Activated naive CD8-positive, alpha-beta T cell treated with anti-CD3 and anti-CD28 coated beads, Interleukin-2, amount 10 ng/mL, durations not matched to agents 7 days and 5 days (primary cell): ENCODE results near the gene ZNF500. TPM values are rescaled to one million over a fixed set of nuclear protein-coding genes. Genes with fewer than 3 reads are reported as not detected.
"Not testable (repeated sequence)": the region's sequence is repeated elsewhere in the genome, so short reads cannot be mapped to it uniquely, and the experiment has no call there.

ENCODE experiments used
- ATAC-seq: fragments of 150-1000 bp; cut with Tn5 transposase; one replicate; pipeline ENCODE4 v1.10.0; 2021; ENCODE audit warnings: low read depth, moderate library complexity
- POLR2A ChIA-PET: fragments of 350-600 bp; sonication (Branson Sonifier 250); formaldehyde crosslinking; loops from one replicate; lab custom pipeline; 2021; ENCODE audit warnings: antibody characterized with exemption; lab: Charles Lee
- DNase-seq: peaks from one replicate; pipeline ENCODE4 v3.0.0; 2021
- H3K27ac Mint-ChIP-seq: one replicate; pipeline ENCODE4 v1.8.0; 2022; ENCODE audit warnings: mild to moderate bottlenecking, mixed read lengths
- H3K27me3 Mint-ChIP-seq: one replicate; pipeline ENCODE4 v1.8.0; 2022; ENCODE audit warnings: mild to moderate bottlenecking, moderate library complexity, mixed read lengths
- H3K36me3 Mint-ChIP-seq: one replicate; pipeline ENCODE4 v1.8.0; 2021; ENCODE audit warnings: mild to moderate bottlenecking, mixed read lengths
- H3K4me1 Mint-ChIP-seq: one replicate; pipeline ENCODE4 v1.8.0; 2021; ENCODE audit warnings: mixed read lengths
- H3K4me3 Mint-ChIP-seq: one replicate; pipeline ENCODE4 v1.8.0; 2022; ENCODE audit warnings: mild to moderate bottlenecking, moderate library complexity, mixed read lengths
- H3K9me3 Mint-ChIP-seq: one replicate; pipeline ENCODE4 v1.8.0; 2021; ENCODE audit warnings: mixed read lengths
- total RNA-seq, 2 experiments: library from RNA; stranded (reverse); gene quantifications; one replicate each; pipeline ENCODE4 v1.2.3, GENCODE V29; 2021

The ZNF500 gene
- total RNA-seq, 2 experiments from 2014 or later = 22.5 to 23.8 TPM

DNA sequence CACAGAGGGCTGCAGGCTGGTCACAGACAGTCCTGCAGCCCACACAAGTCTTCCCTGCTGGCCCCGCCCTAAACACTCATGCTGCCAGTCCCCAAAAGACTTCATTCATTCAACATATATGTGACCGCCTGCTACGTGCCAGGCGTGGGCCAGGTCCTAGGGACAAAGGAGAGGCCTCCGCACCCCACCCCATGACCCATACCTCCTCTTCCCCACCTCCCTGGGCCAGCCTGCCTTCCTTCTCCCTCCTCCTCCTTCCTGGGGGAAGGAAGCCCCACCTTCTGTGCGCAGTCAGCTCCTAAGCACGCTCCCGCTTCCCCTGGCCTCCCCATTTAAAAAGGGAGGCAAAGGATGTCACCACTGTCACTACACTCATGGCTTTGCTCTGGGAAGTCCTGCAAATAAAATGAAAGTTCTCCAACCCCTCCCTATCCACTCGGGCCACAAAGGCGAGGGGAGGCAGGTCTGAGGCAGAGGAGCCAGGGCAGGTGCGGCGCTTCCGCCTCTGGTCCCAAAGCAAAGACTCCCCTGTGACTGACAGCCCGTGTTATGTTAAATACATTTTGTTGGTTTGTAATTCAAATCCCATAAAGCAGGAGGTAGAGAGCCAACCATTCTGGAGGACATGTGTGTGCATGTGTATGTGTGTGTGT lies 23.6 kb downstream of the ZNF500 start:
- H3K9me3 Mint-ChIP-seq = no peaks in the 10 kb centered on the region
- DNase-seq = no peak
- H3K36me3 Mint-ChIP-seq = no peaks in the 10 kb centered on the region
- peaks cover 19% of the 10 kb centered on the region for H3K4me1 Mint-ChIP-seq
- POLR2A ChIA-PET = interaction anchor here (2.3 kb wide), 1 partner anchor 9 kb away, joined by 9 read pairs; the partner anchor contains the start of genes ANKS3 and DNAAF8
- peaks cover 4% of the 10 kb centered on the region for H3K27me3 Mint-ChIP-seq
- H3K27ac Mint-ChIP-seq = peak overlapping the region; percentile 85
- H3K4me3 Mint-ChIP-seq = peak overlapping the region; percentile 76
- no peak for ATAC-seq

DNA sequence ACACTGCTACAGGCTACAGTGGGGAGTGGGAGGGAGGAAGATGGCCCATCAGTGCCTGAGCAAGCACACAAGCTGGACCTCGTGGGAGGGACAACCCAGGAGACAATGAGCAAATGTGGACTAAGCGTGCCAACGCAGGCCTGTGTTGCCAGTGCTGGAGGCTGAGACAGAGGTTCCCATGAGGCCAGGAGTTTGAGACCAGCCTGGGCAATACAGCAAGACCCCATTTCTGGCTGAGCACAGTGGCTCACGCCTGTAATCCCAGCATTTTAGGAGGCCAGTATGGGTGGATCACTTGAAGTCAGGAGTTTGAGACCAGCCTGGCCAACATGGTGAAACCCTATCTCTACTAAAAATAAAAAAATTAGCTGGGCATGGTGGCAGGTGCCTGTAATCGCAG lies 28.6 kb downstream of the ZNF500 start:
- not testable (repeated sequence) for H3K36me3 Mint-ChIP-seq, ATAC-seq, DNase-seq, H3K4me3 Mint-ChIP-seq, H3K9me3 Mint-ChIP-seq, H3K27me3 Mint-ChIP-seq
- POLR2A ChIA-PET = interaction anchor here (1.2 kb wide), 1 partner anchor 9 kb away, joined by 4 read pairs; no protein-coding TSS in a partner anchor
- Mint-ChIP-seq H3K27ac (peak overlapping the region; percentile 54), H3K4me1 (peaks cover 13% of the 10 kb centered on the region)

DNA sequence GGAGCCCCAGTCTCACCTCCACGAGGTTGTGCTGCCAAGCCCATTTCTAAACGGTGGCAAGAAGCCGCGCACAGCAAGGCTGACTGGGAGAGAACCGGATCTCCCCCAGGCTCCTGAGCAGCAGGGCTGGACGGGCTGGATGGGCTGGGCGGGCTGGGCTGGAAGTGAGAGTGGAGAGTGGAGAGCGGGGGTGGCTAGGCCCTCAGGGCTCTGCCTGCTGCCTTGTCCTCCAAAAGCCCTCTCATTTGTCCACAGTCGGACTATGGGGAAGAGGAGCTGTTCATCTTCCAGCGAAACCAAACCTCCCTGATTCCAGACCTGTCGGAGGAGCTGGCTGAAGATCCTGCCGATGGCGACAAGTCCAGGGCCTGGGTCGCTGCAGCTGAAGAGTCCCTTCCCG lies 29.4 kb downstream of the ZNF500 start:
- Mint-ChIP-seq H3K4me3 (no peak overlapping the region), H3K9me3 (no peaks in the 10 kb centered on the region), H3K27me3 (peaks cover 4% of the 10 kb centered on the region), H3K4me1 (peaks cover 15% of the 10 kb centered on the region), H3K36me3 (no peaks in the 10 kb centered on the region), H3K27ac (no peak overlapping the region)
- DNase-seq (no peak), ATAC-seq (no peak)
- POLR2A ChIA-PET = no interaction called here

DNA sequence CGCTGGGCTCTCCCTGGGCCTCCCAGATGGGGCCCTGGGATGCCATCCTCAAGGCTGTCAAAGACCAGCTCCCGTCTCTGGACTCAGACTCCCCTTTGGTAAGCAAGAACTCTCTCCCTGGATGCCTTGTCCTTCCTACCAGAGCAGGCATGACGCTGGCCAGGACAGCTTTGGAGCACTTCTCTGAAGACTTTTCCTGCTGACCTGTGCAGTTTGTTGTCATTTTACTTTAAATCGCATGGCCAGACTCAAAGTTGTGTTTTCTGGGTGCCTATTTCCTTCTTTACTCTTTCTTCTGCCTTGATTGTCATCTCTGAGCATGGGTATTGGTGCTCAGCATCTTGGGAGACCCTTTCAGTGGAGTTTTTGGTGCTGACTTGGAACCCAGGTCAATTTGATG lies 30.4 kb downstream of the ZNF500 start:
- Mint-ChIP-seq H3K4me3 (no peak overlapping the region), H3K4me1 (peaks cover 15% of the 10 kb centered on the region), H3K27ac (no peak overlapping the region), H3K36me3 (no peaks in the 10 kb centered on the region), H3K9me3 (no peaks in the 10 kb centered on the region), H3K27me3 (no peaks in the 10 kb centered on the region)
- no peak for DNase-seq
- POLR2A ChIA-PET = interaction anchor here (0.5 to 4.0 kb wide), 2 partner anchors 11 to 177 kb away, joined by 4 to 28 read pairs; no protein-coding TSS in a partner anchor
- ATAC-seq = no peak

DNA sequence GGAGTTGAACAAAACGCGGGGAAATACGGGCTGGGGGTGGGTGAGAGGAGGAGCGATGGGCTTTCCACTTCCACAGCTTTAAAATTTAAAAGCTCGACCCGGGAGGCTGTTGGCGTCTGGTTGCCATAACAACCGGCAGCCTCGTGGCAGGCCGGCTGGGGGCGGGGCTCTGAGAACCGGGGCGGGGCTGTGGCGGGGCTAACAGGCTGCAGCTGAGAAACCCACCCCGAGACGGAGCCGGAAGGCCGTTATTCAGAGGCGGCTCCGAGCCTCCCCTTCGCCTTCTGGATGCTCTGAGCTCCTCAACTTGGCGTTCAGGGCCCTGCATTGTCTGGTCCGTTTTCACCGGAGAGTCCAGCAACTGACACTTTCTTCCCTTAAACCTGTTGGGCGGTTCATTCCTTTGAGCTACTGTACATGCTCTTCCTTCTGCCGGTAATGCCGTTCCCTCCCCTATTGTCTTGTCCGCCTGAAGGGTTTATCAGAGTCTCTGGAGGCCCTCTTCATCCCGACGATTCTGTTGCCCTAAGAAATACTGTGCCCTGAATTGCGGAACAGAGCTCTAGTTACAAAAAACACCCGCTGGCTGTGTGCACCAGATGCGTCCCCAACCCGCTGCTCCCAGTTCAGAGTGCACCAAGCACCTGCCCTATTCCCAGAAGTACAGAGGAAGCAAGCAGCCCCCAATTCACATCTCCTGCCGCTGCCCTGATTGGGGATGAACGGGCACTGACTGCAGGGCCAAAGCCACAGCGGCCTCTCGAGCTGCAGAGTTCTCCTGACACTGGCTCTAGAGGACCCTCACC lies 32.0 kb downstream of the ZNF500 start:
- DNase-seq (peak; percentile 97), ATAC-seq (peak; percentile 80)
- Mint-ChIP-seq H3K27me3 (no peaks in the 10 kb centered on the region), H3K27ac (peak overlapping the region; percentile 81), H3K4me3 (peak overlapping the region; percentile 83), H3K9me3 (no peaks in the 10 kb centered on the region), H3K36me3 (no peaks in the 10 kb centered on the region), H3K4me1 (peaks cover 15% of the 10 kb centered on the region)
- POLR2A ChIA-PET = interaction anchor here (0.5 to 4.0 kb wide), 24 partner anchors 9 to 258 kb away, joined by 3 to 28 read pairs (median 5); partner anchors contain the start of genes HMOX2, NUDT16L1, ROGDI and ZNF500

DNA sequence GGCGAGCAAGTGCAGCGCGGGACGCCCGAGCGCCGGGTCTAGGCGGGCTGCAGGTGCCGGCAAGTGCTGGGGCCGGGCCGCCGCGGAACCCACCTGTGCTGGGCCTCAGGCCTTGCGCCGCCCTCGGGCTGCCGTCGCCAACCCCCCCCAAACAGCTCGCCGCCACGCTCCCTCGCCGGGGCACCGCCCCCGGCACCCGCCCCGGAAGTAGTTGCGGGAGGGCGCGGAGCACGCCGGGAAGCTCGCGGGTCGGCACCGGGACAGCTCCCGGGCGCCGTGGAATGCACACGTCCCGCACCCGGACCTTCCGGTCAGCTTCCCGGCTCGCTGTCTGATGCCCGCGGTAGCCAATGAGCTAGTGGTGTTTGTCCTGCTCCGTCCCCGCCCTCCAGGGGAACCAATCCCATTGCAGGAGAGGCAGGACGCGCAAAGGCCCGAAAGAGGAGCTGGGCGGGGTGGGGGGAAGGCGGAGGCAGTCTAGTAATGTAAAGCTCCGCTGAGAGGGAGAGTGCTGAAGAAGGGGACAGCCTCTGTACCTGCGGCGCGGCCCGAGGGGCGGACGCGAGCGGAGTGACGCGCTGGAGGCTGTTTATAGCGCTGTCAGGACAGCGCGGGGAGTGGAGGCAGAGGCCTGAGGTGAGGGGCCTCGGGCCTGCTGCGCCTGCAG lies 32.8 kb downstream of the ZNF500 start, which contains the start of the genes ANKS3 and DNAAF8:
TSS of gene ANKS3 (minus strand) at position 209 of the 667 bp plus-strand sequence. CDS start 4,122 bp downstream, outside the sequence.
TSS of gene DNAAF8 (plus strand) at position 475 of the 667 bp plus-strand sequence. CDS start 1,978 bp downstream, outside the sequence.
- peak within 1 kb of the TSS; percentile 83 for H3K4me3 Mint-ChIP-seq
- no peaks in the 10 kb centered on the region for H3K9me3 Mint-ChIP-seq
- peaks cover 15% of the 10 kb centered on the region for H3K4me1 Mint-ChIP-seq
- DNase-seq = peak; percentile 90
- ATAC-seq = peak; percentile 74
- H3K27ac Mint-ChIP-seq = peak within 1 kb of the TSS; percentile 81
- H3K36me3 Mint-ChIP-seq = no peaks in the 10 kb centered on the region
- POLR2A ChIA-PET = interaction anchor here (0.5 to 4.0 kb wide), 25 partner anchors 10 to 258 kb away, joined by 3 to 28 read pairs (median 5); partner anchors contain the start of genes HMOX2, NUDT16L1, ROGDI and ZNF500
- no peaks in the 10 kb centered on the region for H3K27me3 Mint-ChIP-seq

DNA sequence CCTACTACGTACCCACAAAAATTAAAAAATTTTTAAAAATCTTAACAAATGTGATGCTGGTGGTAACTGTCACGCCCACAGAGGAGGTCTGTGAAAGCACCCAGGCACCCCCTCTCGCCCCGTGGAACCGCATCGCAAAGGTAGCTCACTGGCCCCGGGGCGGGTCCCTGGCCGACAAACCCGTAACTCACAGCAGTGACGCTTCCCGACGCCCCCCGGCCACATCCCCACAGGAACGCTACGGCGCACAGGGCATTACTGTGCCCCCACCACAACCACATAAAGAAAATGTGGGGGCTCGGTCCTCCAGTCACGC lies 33.3 kb downstream of the ZNF500 start:
- ATAC-seq (peak; percentile 10), DNase-seq (no peak)
- POLR2A ChIA-PET = interaction anchor here (0.7 to 4.0 kb wide), 15 partner anchors 14 to 118 kb away, joined by 3 to 28 read pairs (median 7); partner anchors contain the start of genes NUDT16L1, ROGDI and ZNF500
- Mint-ChIP-seq H3K27ac (peak overlapping the region; percentile 54), H3K4me3 (peak overlapping the region; percentile 83), H3K36me3 (peaks cover 2% of the 10 kb centered on the region), H3K27me3 (no peaks in the 10 kb centered on the region), H3K4me1 (peaks cover 15% of the 10 kb centered on the region), H3K9me3 (no peaks in the 10 kb centered on the region)

DNA sequence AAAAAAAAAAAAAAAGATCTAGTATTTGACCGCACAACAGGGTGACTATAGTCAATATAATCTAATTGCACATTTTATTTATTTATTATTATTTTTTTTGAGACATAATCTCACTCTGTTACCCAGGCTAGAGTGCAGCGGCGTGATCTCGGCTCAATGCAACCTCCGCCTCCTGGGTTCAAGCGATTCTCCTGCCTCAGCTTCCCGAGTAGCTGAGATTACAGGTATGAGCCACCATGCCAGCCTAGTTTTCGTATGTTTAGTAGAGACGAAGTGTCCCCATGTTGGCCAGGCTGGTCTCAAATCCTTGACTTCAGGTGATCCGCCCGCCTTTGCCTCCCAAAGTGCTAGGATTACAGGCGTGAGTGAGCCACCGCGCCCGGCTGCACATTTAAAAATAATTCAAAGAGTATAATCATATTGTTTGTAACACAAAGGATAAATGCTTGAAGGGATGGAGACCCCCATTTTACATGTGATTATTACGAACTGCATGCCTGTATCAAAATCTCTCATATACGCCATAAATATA lies 33.7 kb downstream of the ZNF500 start:
- H3K9me3 Mint-ChIP-seq = no peaks in the 10 kb centered on the region
- peak overlapping the region; percentile 54 for H3K27ac Mint-ChIP-seq
- peaks cover 5% of the 10 kb centered on the region for H3K36me3 Mint-ChIP-seq
- DNase-seq (no peak), ATAC-seq (no peak)
- no peaks in the 10 kb centered on the region for H3K27me3 Mint-ChIP-seq
- POLR2A ChIA-PET = interaction anchor here (0.6 to 4.0 kb wide), 9 partner anchors 14 to 117 kb away, joined by 3 to 28 read pairs (median 12); partner anchors contain the start of genes NUDT16L1, ROGDI and ZNF500
- H3K4me1 Mint-ChIP-seq = peaks cover 17% of the 10 kb centered on the region
- H3K4me3 Mint-ChIP-seq = peak overlapping the region; percentile 83

DNA sequence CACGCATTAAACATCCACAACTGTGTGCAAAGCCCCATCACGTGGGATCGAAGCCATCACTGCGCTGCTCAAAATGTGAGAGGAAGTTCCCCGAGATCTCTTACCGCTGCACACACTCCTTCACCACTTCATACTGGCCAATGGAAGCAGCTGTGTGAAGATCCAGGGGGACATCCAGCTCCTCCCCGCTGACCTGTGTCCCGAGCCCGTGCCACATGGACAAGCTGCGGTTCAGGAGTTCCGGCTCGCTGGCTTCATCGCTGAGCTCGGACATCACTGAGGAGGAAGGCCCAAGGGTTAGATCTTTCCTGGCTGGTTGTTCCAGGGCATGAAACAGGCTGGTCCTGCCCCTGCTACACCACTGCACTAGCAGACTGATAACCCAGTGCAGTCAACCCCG lies 37.1 kb downstream of the ZNF500 start:
- no peak overlapping the region for H3K4me3 Mint-ChIP-seq
- POLR2A ChIA-PET = no interaction called here
- DNase-seq = no peak
- H3K4me1 Mint-ChIP-seq = peaks cover 11% of the 10 kb centered on the region
- ATAC-seq = no peak
- H3K27ac Mint-ChIP-seq = no peak overlapping the region
- H3K9me3 Mint-ChIP-seq = no peaks in the 10 kb centered on the region
- H3K27me3 Mint-ChIP-seq = no peaks in the 10 kb centered on the region
- H3K36me3 Mint-ChIP-seq = peaks cover 5% of the 10 kb centered on the region

DNA sequence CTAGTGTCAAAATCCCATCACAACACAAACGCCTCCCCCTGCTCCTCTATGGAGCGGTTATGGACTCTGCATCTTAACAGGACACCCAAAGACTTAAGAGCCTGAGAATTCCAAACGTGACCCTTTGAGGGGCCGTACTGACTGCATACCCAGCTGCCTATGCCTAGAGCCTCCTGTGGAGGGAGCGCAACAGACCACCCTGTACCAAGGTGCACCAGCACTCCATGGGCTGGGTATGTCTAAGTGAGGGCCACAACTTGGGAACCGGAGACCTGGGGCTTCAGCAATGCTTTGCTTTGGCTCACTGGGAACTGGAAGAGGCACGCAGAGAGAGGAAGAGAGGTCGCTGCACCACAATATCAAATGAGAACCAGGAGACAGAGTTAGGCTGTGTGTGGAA lies 38.3 kb downstream of the ZNF500 start:
- H3K9me3 Mint-ChIP-seq = no peaks in the 10 kb centered on the region
- H3K27ac Mint-ChIP-seq = no peak overlapping the region
- no peaks in the 10 kb centered on the region for H3K27me3 Mint-ChIP-seq
- no peak for ATAC-seq
- H3K4me3 Mint-ChIP-seq = no peak overlapping the region
- peaks cover 5% of the 10 kb centered on the region for H3K36me3 Mint-ChIP-seq
- peaks cover 8% of the 10 kb centered on the region for H3K4me1 Mint-ChIP-seq
- DNase-seq = no peak
- POLR2A ChIA-PET = no interaction called here

DNA sequence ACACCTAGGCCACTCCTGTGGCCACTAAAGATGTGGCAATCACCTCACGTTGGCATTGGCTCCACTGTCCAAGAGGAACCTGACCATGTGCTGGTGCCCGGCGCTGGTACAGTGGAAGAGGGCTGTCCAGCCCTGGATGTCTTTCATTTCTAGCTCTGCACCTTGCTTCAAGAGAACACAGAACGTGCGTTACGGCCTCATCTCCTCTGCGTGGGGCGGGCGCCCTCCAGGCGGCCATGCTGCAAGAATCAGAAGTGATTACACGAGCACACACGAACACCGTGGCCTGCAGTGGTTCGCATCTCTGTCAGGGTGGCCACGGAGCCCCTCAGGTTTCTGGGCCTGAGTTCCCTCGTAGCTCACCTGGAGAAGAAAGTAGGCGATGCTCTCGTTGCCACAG lies 40.3 kb downstream of the ZNF500 start:
- no peaks in the 10 kb centered on the region for H3K27me3 Mint-ChIP-seq
- H3K27ac Mint-ChIP-seq = no peak overlapping the region
- H3K4me1 Mint-ChIP-seq = peaks cover 4% of the 10 kb centered on the region
- DNase-seq = no peak
- peaks cover 5% of the 10 kb centered on the region for H3K36me3 Mint-ChIP-seq
- H3K9me3 Mint-ChIP-seq = no peaks in the 10 kb centered on the region
- no peak for ATAC-seq
- POLR2A ChIA-PET = no interaction called here
- H3K4me3 Mint-ChIP-seq = no peak overlapping the region

DNA sequence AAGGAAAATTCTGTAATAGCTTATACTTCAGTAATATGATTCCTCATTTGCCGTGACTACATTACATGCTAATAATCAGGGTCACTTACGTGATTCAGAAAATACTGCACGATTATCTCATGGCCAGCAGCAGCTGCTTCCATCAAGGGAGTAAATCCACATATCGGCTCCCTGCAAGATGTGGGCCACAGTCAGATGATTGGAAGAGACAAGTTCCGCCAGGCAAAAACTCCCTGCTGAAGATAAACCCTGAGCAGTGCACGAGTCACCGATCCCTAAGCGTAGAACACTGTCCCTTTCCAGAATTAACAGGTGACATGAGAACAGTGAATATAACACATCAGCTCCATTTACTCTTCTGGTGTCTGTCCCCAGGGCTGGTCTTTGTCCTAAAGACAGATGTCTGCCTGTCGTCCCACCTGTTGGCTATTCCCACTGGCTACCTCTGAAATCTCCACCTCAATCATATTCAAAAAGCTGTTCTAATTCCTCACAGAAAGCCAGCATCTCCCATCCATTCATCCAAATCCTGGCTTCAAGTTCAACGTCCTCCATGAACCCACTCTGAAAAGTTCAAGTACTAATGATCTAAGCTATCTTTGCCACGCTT lies 42.2 kb downstream of the ZNF500 start:
- Mint-ChIP-seq H3K36me3 (peaks cover 5% of the 10 kb centered on the region), H3K4me1 (peaks cover 4% of the 10 kb centered on the region), H3K27me3 (no peaks in the 10 kb centered on the region), H3K4me3 (no peak overlapping the region), H3K9me3 (no peaks in the 10 kb centered on the region), H3K27ac (no peak overlapping the region)
- ATAC-seq (no peak), DNase-seq (no peak)
- POLR2A ChIA-PET = no interaction called here
